Measurements from ENCODE around the gene PTGES2. TPM values are rescaled to one million over a fixed set of nuclear protein-coding genes. Genes with fewer than 3 reads are reported as not detected.
A peak's percentile ranks its signal among the peaks of the same experiment; 100 is the strongest.

The PTGES2 gene
- total and polyA plus RNA-seq, 2 of the 13 experiments (the other 11 are each of a cell fraction or from before 2014, with no cell fraction given): 63.7 to 79.8 TPM

GRCh38 chr9:128160603-128160987, 33.1 kb upstream of the PTGES2 start:
- Histone ChIP-seq H3K9me3 (ENCODE audit: low read length) (no peaks in the 10 kb centered on the region), H3K9ac (ENCODE audit: insufficient read depth, low read depth, low read length) (peak overlapping the region; percentile 77), H4K20me1 (ENCODE audit: insufficient read depth, low read length) (no peaks in the 10 kb centered on the region), H3K4me1 (ENCODE audit: insufficient read depth, low read length) (peaks cover 16% of the 10 kb centered on the region), H2AFZ (ENCODE audit: low read length) (no peak overlapping the region), H3K4me2 (ENCODE audit: low read depth, low read length) (peak overlapping the region; percentile 95), H3K36me3 (replicated peaks in 1 of 2; ENCODE audit: control insufficient read depth in 1 of 2, insufficient read depth in 2 of 2, low read length in 2 of 2) (peaks cover 5 to 20% of the 10 kb centered on the region in 2 experiments; a peak in 4 of 5 replicates), H3K4me3 (replicated peaks in 1 of 3; ENCODE audit: insufficient read depth in 1 of 3, low read depth in 2 of 3, low read length in 3 of 3) (peak overlapping the region; percentile 71 to 97 (median 92)), H3K79me2 (ENCODE audit: insufficient read depth, low read length) (no peaks in the 10 kb centered on the region), H3K27me3 (ENCODE audit: control insufficient read depth in 1 of 2, insufficient read depth in 2 of 2, low read length in 2 of 2) (0 out of 5 replicates have a peak, but pooled peaks cover 0 to 3% of the 10 kb centered on the region in 2 experiments), H3K27ac (ENCODE audit: extremely low read length, insufficient read depth, low read length) (peak overlapping the region; percentile 55)
- POLR2A ChIA-PET: interaction anchor here (0.6 to 2.8 kb wide), 17 partner anchors 9 to 615 kb away, joined by 3 to 36 read pairs (median 6); partner anchors contain the start of genes GOLGA2, LCN2 and SWI5
- DNase-seq (ENCODE audit: low spot score) (no peak), FAIRE-seq (no peak), ATAC-seq (0 out of 3 replicates have a peak, but pooled peaks have one; percentile 9)
- in situ Hi-C loops (cut with HindIII; ENCODE audit: extremely low pct_ligation_motif_present, low pct_unique_long_range_greater_than_20kb): no loop called here
- BruUV-seq (replicated peaks): TSS peak; percentile 69
- 4% methylated on average over 15 of the region's 23 CpGs for WGBS (ENCODE audit: low lambda C conversion rate)
- intact Hi-C loops (cut with micrococcal nuclease; ENCODE audit: unreplicated experiment): no loop called here
- CTCF ChIA-PET (ENCODE audit: low intra/inter-chr PET ratio, low total read pairs): interaction anchor here (0.5 kb wide), 1 partner anchor 152 kb away, joined by 3 read pairs; no protein-coding TSS in a partner anchor
- peak; percentile 4; the same call in 1 of the 2 replicates for TF ChIP-seq ZNF709 (CRISPR knock-in tag; IDR thresholded peaks at IDR 0.05)
- 0 out of 2 replicates have a peak, but pooled peaks have one; percentile 27 for TF ChIP-seq SAFB2 (CRISPR knock-in tag; IDR thresholded peaks at IDR 0.05; ENCODE audit: borderline replicate concordance, low read depth)
- TF ChIP-seq ZSCAN5A (CRISPR knock-in tag; IDR thresholded peaks at IDR 0.05; ENCODE audit: borderline replicate concordance): 0 out of 2 replicates have a peak, but pooled peaks have one; percentile 19
- TF ChIP-seq MEIS2 (CRISPR knock-in tag; IDR thresholded peaks at IDR 0.05): peak; percentile 12; the same call in 1 of the 2 replicates
- TF ChIP-seq KLF6 (CRISPR knock-in tag; IDR thresholded peaks at IDR 0.05): 0 out of 2 replicates have a peak, but pooled peaks have one; percentile 9
- TF ChIP-seq ZBTB40 (IDR thresholded peaks at IDR 0.05): no peak
- no peak for TF ChIP-seq ZBTB40 (CRISPR knock-in tag; IDR thresholded peaks at IDR 0.05)
- no peak for TF ChIP-seq TOPORS (CRISPR knock-in tag; IDR thresholded peaks at IDR 0.05)
- 0 out of 2 replicates have a peak, but pooled peaks have one; percentile 14 for TF ChIP-seq MEIS1 (CRISPR knock-in tag; IDR thresholded peaks at IDR 0.05; ENCODE audit: borderline replicate concordance)
- 0 out of 2 replicates have a peak, but pooled peaks have one; percentile 21 for TF ChIP-seq SPEN (CRISPR knock-in tag; IDR thresholded peaks at IDR 0.05; ENCODE audit: low read depth)
- TF ChIP-seq PHF20 (CRISPR knock-in tag; IDR thresholded peaks at IDR 0.05): no peak
- no peak for TF ChIP-seq TEAD3 (CRISPR knock-in tag; optimal IDR thresholded peaks at IDR 0.05; ENCODE audit: borderline replicate concordance)
- no peak for TF ChIP-seq ZNF615 (CRISPR knock-in tag; IDR thresholded peaks at IDR 0.05; ENCODE audit: borderline replicate concordance)
- peak; percentile 90 for TF ChIP-seq ZMYM3 (CRISPR knock-in tag; IDR thresholded peaks at IDR 0.05)
- no peak for TF ChIP-seq ZNF143 (CRISPR knock-in tag; IDR thresholded peaks at IDR 0.05)
